ENCODE results near the gene SERINC2.
"Not testable (repeated sequence)": the region's sequence is repeated elsewhere in the genome, so short reads cannot be mapped to it uniquely, and the experiment has no call there.

Gene SERINC2

GRCh38 chr1:31435471-31436409 lies 22.7 kb downstream of the SERINC2 start:
- no peak for DNase-seq

- no peak for DNase-seq
These were observed 23.8 kb downstream of the SERINC2 start for GRCh38 chr1:31436596-31437432.

- no peak for DNase-seq
These were observed 24.5 kb downstream of the SERINC2 start for GRCh38 chr1:31437433-31438037.

- DNase-seq, result no peak
These were observed 26.3 kb downstream of the SERINC2 start for GRCh38 chr1:31439276-31439675.

GRCh38 chr1:31441073-31441472 lies 28.1 kb downstream of the SERINC2 start:
- no peak for DNase-seq

- DNase-seq, result no peak
These were observed 28.5 kb downstream of the SERINC2 start for GRCh38 chr1:31441558-31441957.

- no peak for DNase-seq
These were observed 29.1 kb downstream of the SERINC2 start for GRCh38 chr1:31441970-31442647.

- DNase-seq, result no peak
These were observed 29.6 kb downstream of the SERINC2 start for GRCh38 chr1:31442648-31442994.

GRCh38 chr1:31443673-31444072 lies 30.7 kb downstream of the SERINC2 start:
- no peak for DNase-seq

GRCh38 chr1:31444725-31445448 lies 31.9 kb downstream of the SERINC2 start:
- DNase-seq, result no peak

GRCh38 chr1:31445951-31446350 lies 32.9 kb downstream of the SERINC2 start:
- DNase-seq, result no peak

GRCh38 chr1:31447210-31447609 lies 34.2 kb downstream of the SERINC2 start:
- DNase-seq, result no peak

- no peak for DNase-seq
These were observed 40.5 kb downstream of the SERINC2 start for GRCh38 chr1:31453384-31454079.

- no peak for DNase-seq
These were observed 45.4 kb downstream of the SERINC2 start for GRCh38 chr1:31458287-31458896.

GRCh38 chr1:31460027-31460426 lies 47.0 kb downstream of the SERINC2 start:
- no peak for DNase-seq

- no peak for DNase-seq
These were observed 54.1 kb downstream of the SERINC2 start for GRCh38 chr1:31467005-31467674.

GRCh38 chr1:31470794-31471315 lies 57.8 kb downstream of the SERINC2 start:
- no peak for DNase-seq

- not testable (repeated sequence) for DNase-seq
These were observed 58.7 kb downstream of the SERINC2 start for GRCh38 chr1:31471452-31472313.

- not testable (repeated sequence) for DNase-seq
These were observed 59.3 kb downstream of the SERINC2 start for GRCh38 chr1:31472314-31472651.

Measured in cortex of kidney (tissue), 1 donor.